Measurements from ENCODE around the gene DNAJB1. TPM values are rescaled to one million over a fixed set of nuclear protein-coding genes. Genes with fewer than 3 reads are reported as not detected.

The DNAJB1 gene
- total RNA-seq, 1 donor from 2014 or later, result 117 TPM

GRCh38 chr19:14520543-14520942 is 2.3 kb upstream of the DNAJB1 start:
- intact Hi-C loops (cut with micrococcal nuclease), result loop anchor here (10.0 kb wide), 2 partner anchors 676 to 1606 kb away; partner anchors contain the start of gene SYCE2
- Mint-ChIP-seq H3K27me3 (no peaks in the 10 kb centered on the region), H3K9me3 (no peaks in the 10 kb centered on the region), H3K27ac (peak overlapping the region; percentile 91), H3K4me3 (no peak overlapping the region), H3K4me1 (peaks cover 51% of the 10 kb centered on the region), H3K36me3 (ENCODE audit: low read depth) (peaks cover 26% of the 10 kb centered on the region)
- DNase-seq, result no peak

GRCh38 chr19:14519860-14520407 is 1.7 kb upstream of the DNAJB1 start:
- intact Hi-C loops (cut with micrococcal nuclease), result loop anchor here (10.0 kb wide), 2 partner anchors 675 to 1605 kb away; partner anchors contain the start of gene SYCE2
- peak overlapping the region; percentile 90 for H3K4me3 Mint-ChIP-seq
- H3K27me3 Mint-ChIP-seq, result no peaks in the 10 kb centered on the region
- peak; percentile 66 for DNase-seq
- H3K9me3 Mint-ChIP-seq, result no peaks in the 10 kb centered on the region
- peak overlapping the region; percentile 91 for H3K27ac Mint-ChIP-seq
- H3K4me1 Mint-ChIP-seq, result peaks cover 57% of the 10 kb centered on the region
- H3K36me3 Mint-ChIP-seq (ENCODE audit: low read depth), result peaks cover 32% of the 10 kb centered on the region

GRCh38 chr19:14519245-14519859 is 1.2 kb upstream of the DNAJB1 start:
- H3K27ac Mint-ChIP-seq, result peak overlapping the region; percentile 96
- no peaks in the 10 kb centered on the region for H3K27me3 Mint-ChIP-seq
- intact Hi-C loops (cut with micrococcal nuclease), result no loop called here
- no peaks in the 10 kb centered on the region for H3K9me3 Mint-ChIP-seq
- H3K4me1 Mint-ChIP-seq, result peaks cover 62% of the 10 kb centered on the region
- DNase-seq, result peak; percentile 60
- H3K4me3 Mint-ChIP-seq, result peak overlapping the region; percentile 90
- H3K36me3 Mint-ChIP-seq (ENCODE audit: low read depth), result peaks cover 38% of the 10 kb centered on the region

- H3K27me3 Mint-ChIP-seq, result no peaks in the 10 kb centered on the region
- H3K4me1 Mint-ChIP-seq, result peaks cover 56% of the 10 kb centered on the region
- H3K36me3 Mint-ChIP-seq (ENCODE audit: low read depth), result peaks cover 44% of the 10 kb centered on the region
- intact Hi-C loops (cut with micrococcal nuclease), result loop anchor here (1.0 kb wide), 1 partner anchor 12 kb away; no protein-coding TSS in a partner anchor
- H3K27ac Mint-ChIP-seq, result peak overlapping the region; percentile 80
- no peak for DNase-seq
- no peaks in the 10 kb centered on the region for H3K9me3 Mint-ChIP-seq
- H3K4me3 Mint-ChIP-seq, result peak overlapping the region; percentile 90
These were observed 754 bp downstream of the DNAJB1 start for GRCh38 chr19:14517446-14517839.

- H3K9me3 Mint-ChIP-seq, result no peaks in the 10 kb centered on the region
- H3K4me1 Mint-ChIP-seq, result peaks cover 51% of the 10 kb centered on the region
- intact Hi-C loops (cut with micrococcal nuclease), result loop anchor here (1.0 kb wide), 1 partner anchor 12 kb away; no protein-coding TSS in a partner anchor
These were observed 1.3 kb downstream of the DNAJB1 start for GRCh38 chr19:14516746-14517438.

GRCh38 chr19:14516048-14516534 is 2.1 kb downstream of the DNAJB1 start:
- DNase-seq, result peak; percentile 70
- Mint-ChIP-seq H3K36me3 (ENCODE audit: low read depth) (peaks cover 44% of the 10 kb centered on the region), H3K9me3 (no peaks in the 10 kb centered on the region), H3K27me3 (no peaks in the 10 kb centered on the region), H3K4me1 (peaks cover 49% of the 10 kb centered on the region), H3K4me3 (peak overlapping the region; percentile 90), H3K27ac (peak overlapping the region; percentile 45)
- intact Hi-C loops (cut with micrococcal nuclease), result no loop called here

More at GRCh38 chr19:14516746-14517438, 1.3 kb downstream of the DNAJB1 start:
- Mint-ChIP-seq H3K27me3 (no peaks in the 10 kb centered on the region), H3K36me3 (ENCODE audit: low read depth) (peaks cover 44% of the 10 kb centered on the region), H3K4me3 (peak overlapping the region; percentile 90), H3K27ac (peak overlapping the region; percentile 80)
- peak; percentile 82 for DNase-seq

GRCh38 chr19:14515501-14516047 is 2.6 kb downstream of the DNAJB1 start:
- intact Hi-C loops (cut with micrococcal nuclease), result no loop called here
- no peaks in the 10 kb centered on the region for H3K27me3 Mint-ChIP-seq
- H3K9me3 Mint-ChIP-seq, result no peaks in the 10 kb centered on the region
- H3K4me3 Mint-ChIP-seq, result peak overlapping the region; percentile 90
- H3K4me1 Mint-ChIP-seq, result peaks cover 54% of the 10 kb centered on the region
- peaks cover 44% of the 10 kb centered on the region for H3K36me3 Mint-ChIP-seq (ENCODE audit: low read depth)
- peak; percentile 71 for DNase-seq
- peak overlapping the region; percentile 39 for H3K27ac Mint-ChIP-seq

GRCh38 chr19:14514215-14514863 is 3.9 kb downstream of the DNAJB1 start:
- Mint-ChIP-seq H3K27me3 (no peaks in the 10 kb centered on the region), H3K9me3 (no peaks in the 10 kb centered on the region), H3K36me3 (ENCODE audit: low read depth) (peaks cover 44% of the 10 kb centered on the region), H3K4me3 (peak overlapping the region; percentile 90), H3K4me1 (peaks cover 50% of the 10 kb centered on the region), H3K27ac (no peak overlapping the region)
- intact Hi-C loops (cut with micrococcal nuclease), result no loop called here
- DNase-seq, result peak; percentile 67

- DNase-seq, result no peak
- Mint-ChIP-seq H3K27me3 (no peaks in the 10 kb centered on the region), H3K4me3 (no peak overlapping the region), H3K36me3 (ENCODE audit: low read depth) (peaks cover 36% of the 10 kb centered on the region), H3K27ac (no peak overlapping the region), H3K9me3 (no peaks in the 10 kb centered on the region), H3K4me1 (peaks cover 52% of the 10 kb centered on the region)
- intact Hi-C loops (cut with micrococcal nuclease), result no loop called here
These were observed 5.7 kb downstream of the DNAJB1 start for GRCh38 chr19:14512406-14512961.

- Mint-ChIP-seq H3K27me3 (no peaks in the 10 kb centered on the region), H3K4me1 (peaks cover 56% of the 10 kb centered on the region), H3K4me3 (no peak overlapping the region), H3K27ac (peak overlapping the region; percentile 38), H3K9me3 (no peaks in the 10 kb centered on the region), H3K36me3 (ENCODE audit: low read depth) (peaks cover 24% of the 10 kb centered on the region)
- no peak for DNase-seq
- intact Hi-C loops (cut with micrococcal nuclease), result no loop called here
These were observed 7.0 kb downstream of the DNAJB1 start for GRCh38 chr19:14511229-14511593.

GRCh38 chr19:14510311-14511228 is 7.6 kb downstream of the DNAJB1 start:
- Mint-ChIP-seq H3K4me3 (peak overlapping the region; percentile 30), H3K27me3 (no peaks in the 10 kb centered on the region), H3K36me3 (ENCODE audit: low read depth) (peaks cover 18% of the 10 kb centered on the region), H3K27ac (peak overlapping the region; percentile 62), H3K4me1 (peaks cover 56% of the 10 kb centered on the region), H3K9me3 (no peaks in the 10 kb centered on the region)
- intact Hi-C loops (cut with micrococcal nuclease), result no loop called here
- DNase-seq, result no peak

- Mint-ChIP-seq H3K27me3 (peaks cover 8% of the 10 kb centered on the region), H3K4me3 (peak overlapping the region; percentile 22), H3K9me3 (no peaks in the 10 kb centered on the region), H3K4me1 (peaks cover 46% of the 10 kb centered on the region), H3K36me3 (ENCODE audit: low read depth) (no peaks in the 10 kb centered on the region), H3K27ac (peak overlapping the region; percentile 88)
- DNase-seq, result peak; percentile 63
- intact Hi-C loops (cut with micrococcal nuclease), result no loop called here
These were observed 10.3 kb downstream of the DNAJB1 start for GRCh38 chr19:14507704-14508542.

Data from activated CD4-positive, alpha-beta T cell treated with anti-CD3 and anti-CD28 coated beads, Interleukin-2, amount 10 ng/mL, durations not matched to agents 24 days and 14 days (primary cell).